ENCODE measurements around the gene ASTN2. TPM values are rescaled to one million over a fixed set of nuclear protein-coding genes. Genes with fewer than 3 reads are reported as not detected.

The ASTN2 gene
- polyA plus RNA-seq, 2 of the 4 experiments (the other 2 are of a cell fraction), result 5.8 to 11.6 TPM

DNA sequence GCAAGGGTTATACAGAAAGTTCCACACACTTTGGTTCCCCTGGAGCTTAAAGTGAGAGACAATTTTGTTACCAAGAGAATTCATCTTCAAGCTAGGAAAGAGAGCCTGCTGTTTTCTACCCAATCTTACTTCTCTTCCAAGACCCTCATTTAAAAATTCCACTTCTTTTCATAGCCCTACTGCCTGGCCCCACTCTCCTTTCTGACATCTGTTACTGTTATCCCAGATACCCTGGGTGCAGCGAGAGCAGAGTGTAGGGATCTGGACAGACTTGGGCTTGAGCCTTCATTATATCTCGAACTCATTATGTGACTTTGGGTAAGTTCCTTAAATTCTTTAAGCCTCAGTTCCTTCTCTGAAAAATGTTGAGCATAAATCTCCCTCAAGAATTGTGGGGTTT lies 263.1 kb downstream of the ASTN2 start:
- ChIA-PET POLR2A (no interaction called here), CTCF (no interaction called here)
- no peak for FAIRE-seq
- H3K4me3 ChIP-seq, result no peak overlapping the region
- TF ChIP-seq, protein P1, sequence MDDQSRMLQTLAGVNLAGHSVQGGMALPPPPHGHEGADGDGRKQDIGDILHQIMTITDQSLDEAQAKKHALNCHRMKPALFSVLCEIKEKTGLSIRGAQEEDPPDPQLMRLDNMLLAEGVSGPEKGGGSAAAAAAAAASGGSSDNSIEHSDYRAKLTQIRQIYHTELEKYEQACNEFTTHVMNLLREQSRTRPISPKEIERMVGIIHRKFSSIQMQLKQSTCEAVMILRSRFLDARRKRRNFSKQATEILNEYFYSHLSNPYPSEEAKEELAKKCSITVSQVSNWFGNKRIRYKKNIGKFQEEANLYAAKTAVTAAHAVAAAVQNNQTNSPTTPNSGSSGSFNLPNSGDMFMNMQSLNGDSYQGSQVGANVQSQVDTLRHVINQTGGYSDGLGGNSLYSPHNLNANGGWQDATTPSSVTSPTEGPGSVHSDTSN (IDR thresholded peaks at IDR 0.05), result no peak
- no peak for TF ChIP-seq HEYL (CRISPR knock-in tag; IDR thresholded peaks at IDR 0.05)
- TF ChIP-seq TP53 (CRISPR knock-in tag; IDR thresholded peaks at IDR 0.05), result no peak
- no peak for TF ChIP-seq KDM5A (IDR thresholded peaks at IDR 0.05)
- no peak for TF ChIP-seq ZC3H11A (IDR thresholded peaks at IDR 0.05)
- no peak for TF ChIP-seq FOXS1 (CRISPR knock-in tag; IDR thresholded peaks at IDR 0.05)
- TF ChIP-seq, protein P2, sequence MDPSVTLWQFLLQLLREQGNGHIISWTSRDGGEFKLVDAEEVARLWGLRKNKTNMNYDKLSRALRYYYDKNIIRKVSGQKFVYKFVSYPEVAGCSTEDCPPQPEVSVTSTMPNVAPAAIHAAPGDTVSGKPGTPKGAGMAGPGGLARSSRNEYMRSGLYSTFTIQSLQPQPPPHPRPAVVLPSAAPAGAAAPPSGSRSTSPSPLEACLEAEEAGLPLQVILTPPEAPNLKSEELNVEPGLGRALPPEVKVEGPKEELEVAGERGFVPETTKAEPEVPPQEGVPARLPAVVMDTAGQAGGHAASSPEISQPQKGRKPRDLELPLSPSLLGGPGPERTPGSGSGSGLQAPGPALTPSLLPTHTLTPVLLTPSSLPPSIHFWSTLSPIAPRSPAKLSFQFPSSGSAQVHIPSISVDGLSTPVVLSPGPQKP (IDR thresholded peaks at IDR 0.05; ENCODE audit: low read depth, low read length), result no peak
- TF ChIP-seq ZNF302 (CRISPR knock-in tag; IDR thresholded peaks at IDR 0.05), result no peak
- TF ChIP-seq, protein P3, sequence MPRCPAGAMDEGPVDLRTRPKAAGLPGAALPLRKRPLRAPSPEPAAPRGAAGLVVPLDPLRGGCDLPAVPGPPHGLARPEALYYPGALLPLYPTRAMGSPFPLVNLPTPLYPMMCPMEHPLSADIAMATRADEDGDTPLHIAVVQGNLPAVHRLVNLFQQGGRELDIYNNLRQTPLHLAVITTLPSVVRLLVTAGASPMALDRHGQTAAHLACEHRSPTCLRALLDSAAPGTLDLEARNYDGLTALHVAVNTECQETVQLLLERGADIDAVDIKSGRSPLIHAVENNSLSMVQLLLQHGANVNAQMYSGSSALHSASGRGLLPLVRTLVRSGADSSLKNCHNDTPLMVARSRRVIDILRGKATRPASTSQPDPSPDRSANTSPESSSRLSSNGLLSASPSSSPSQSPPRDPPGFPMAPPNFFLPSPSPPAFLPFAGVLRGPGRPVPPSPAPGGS (IDR thresholded peaks at IDR 0.05), result no peak
- TF ChIP-seq, protein P4, sequence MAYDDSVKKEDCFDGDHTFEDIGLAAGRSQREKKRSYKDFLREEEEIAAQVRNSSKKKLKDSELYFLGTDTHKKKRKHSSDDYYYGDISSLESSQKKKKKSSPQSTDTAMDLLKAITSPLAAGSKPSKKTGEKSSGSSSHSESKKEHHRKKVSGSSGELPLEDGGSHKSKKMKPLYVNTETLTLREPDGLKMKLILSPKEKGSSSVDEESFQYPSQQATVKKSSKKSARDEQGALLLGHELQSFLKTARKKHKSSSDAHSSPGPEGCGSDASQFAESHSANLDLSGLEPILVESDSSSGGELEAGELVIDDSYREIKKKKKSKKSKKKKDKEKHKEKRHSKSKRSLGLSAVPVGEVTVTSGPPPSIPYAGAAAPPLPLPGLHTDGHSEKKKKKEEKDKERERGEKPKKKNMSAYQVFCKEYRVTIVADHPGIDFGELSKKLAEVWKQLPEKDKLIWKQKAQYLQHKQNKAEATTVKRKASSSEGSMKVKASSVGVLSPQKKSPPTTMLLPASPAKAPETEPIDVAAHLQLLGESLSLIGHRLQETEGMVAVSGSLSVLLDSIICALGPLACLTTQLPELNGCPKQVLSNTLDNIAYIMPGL (CRISPR knock-in tag; IDR thresholded peaks at IDR 0.05; ENCODE audit: borderline replicate concordance), result no peak
- TF ChIP-seq TFCP2L1 (CRISPR knock-in tag; IDR thresholded peaks at IDR 0.05), result no peak
- no peak for TF ChIP-seq RFX5 (IDR thresholded peaks at IDR 0.05)
- TF ChIP-seq MYC (IDR thresholded peaks at IDR 0.05; ENCODE audit: borderline replicate concordance, low read length), result no peak
- H3K4me2 ChIP-seq, result no peak overlapping the region
- H3K27ac ChIP-seq, result no peak overlapping the region
- ATAC-seq, result no peak
- no peaks in the 10 kb centered on the region for H3K9me3 ChIP-seq
- DNase-seq (ENCODE audit: low read depth in 1 of 2, low spot score in 1 of 2), result no peak
- WGBS (ENCODE audit: missing lambda C conversion rate), result 0% methylated on average over 2 of the region's 2 CpGs
- H3K4me1 ChIP-seq, result no peaks in the 10 kb centered on the region

DNA sequence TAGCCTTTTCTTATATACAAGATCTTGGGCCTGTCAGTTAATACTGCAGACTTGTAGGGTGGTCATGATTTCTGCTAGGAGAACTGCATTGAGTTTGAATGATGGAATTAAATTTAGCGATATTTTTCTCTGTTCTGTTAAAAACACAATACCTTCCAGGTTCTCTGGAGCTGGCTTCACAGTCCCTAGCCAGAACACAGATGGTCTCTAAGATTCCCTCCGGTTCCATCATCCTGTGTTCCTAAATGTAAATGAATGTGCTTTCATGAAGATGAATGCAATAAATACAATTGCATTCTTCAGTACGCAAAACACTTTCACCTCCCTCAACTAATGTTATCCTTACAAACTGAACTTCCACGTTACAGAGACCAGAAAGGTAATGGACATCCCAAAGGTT lies 264.9 kb downstream of the ASTN2 start:
- WGBS (ENCODE audit: missing lambda C conversion rate), result 9% methylated on average over 4 of the region's 4 CpGs
- no peak for TF ChIP-seq EHMT2 (IDR thresholded peaks at IDR 0.05; ENCODE audit: low read depth)
- TF ChIP-seq, protein P5, sequence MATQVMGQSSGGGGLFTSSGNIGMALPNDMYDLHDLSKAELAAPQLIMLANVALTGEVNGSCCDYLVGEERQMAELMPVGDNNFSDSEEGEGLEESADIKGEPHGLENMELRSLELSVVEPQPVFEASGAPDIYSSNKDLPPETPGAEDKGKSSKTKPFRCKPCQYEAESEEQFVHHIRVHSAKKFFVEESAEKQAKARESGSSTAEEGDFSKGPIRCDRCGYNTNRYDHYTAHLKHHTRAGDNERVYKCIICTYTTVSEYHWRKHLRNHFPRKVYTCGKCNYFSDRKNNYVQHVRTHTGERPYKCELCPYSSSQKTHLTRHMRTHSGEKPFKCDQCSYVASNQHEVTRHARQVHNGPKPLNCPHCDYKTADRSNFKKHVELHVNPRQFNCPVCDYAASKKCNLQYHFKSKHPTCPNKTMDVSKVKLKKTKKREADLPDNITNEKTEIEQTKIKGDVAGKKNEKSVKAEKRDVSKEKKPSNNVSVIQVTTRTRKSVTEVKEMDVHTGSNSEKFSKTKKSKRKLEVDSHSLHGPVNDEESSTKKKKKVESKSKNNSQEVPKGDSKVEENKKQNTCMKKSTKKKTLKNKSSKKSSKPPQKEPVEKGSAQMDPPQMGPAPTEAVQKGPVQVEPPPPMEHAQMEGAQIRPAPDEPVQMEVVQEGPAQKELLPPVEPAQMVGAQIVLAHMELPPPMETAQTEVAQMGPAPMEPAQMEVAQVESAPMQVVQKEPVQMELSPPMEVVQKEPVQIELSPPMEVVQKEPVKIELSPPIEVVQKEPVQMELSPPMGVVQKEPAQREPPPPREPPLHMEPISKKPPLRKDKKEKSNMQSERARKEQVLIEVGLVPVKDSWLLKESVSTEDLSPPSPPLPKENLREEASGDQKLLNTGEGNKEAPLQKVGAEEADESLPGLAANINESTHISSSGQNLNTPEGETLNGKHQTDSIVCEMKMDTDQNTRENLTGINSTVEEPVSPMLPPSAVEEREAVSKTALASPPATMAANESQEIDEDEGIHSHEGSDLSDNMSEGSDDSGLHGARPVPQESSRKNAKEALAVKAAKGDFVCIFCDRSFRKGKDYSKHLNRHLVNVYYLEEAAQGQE (IDR thresholded peaks at IDR 0.05), result no peak
- TF ChIP-seq RARB (CRISPR knock-in tag; IDR thresholded peaks at IDR 0.05), result no peak
- TF ChIP-seq HEYL (CRISPR knock-in tag; IDR thresholded peaks at IDR 0.05), result no peak
- TF ChIP-seq BHLHE40 (IDR thresholded peaks at IDR 0.05; ENCODE audit: low read depth, low read length), result no peak
- no peak for TF ChIP-seq ZC3H11A (IDR thresholded peaks at IDR 0.05)
- TF ChIP-seq HDAC2 (IDR thresholded peaks at IDR 0.05), result no peak
- TF ChIP-seq HOXB5 (CRISPR knock-in tag; IDR thresholded peaks at IDR 0.05), result no peak
- TF ChIP-seq, protein P1 (IDR thresholded peaks at IDR 0.05), result no peak
- no peak for TF ChIP-seq RCOR1 (IDR thresholded peaks at IDR 0.05; ENCODE audit: low read depth, low read length)
- TF ChIP-seq TFCP2L1 (CRISPR knock-in tag; IDR thresholded peaks at IDR 0.05), result no peak
- TF ChIP-seq MYC (IDR thresholded peaks at IDR 0.05; ENCODE audit: borderline replicate concordance, low read length), result no peak
- TF ChIP-seq JUN (IDR thresholded peaks at IDR 0.05), result no peak
- no peak for TF ChIP-seq SMC3 (IDR thresholded peaks at IDR 0.05)
- no peak for TF ChIP-seq RNF2 (IDR thresholded peaks at IDR 0.05; ENCODE audit: borderline replicate concordance, low read depth)
- TF ChIP-seq CHD2 (IDR thresholded peaks at IDR 0.05; ENCODE audit: low read length, partially characterized antibody), result no peak
- TF ChIP-seq KDM1A (IDR thresholded peaks at IDR 0.05; ENCODE audit: low read depth), result no peak
- H3K9me3 ChIP-seq, result no peaks in the 10 kb centered on the region
- FAIRE-seq, result no peak
- no peak overlapping the region for H3K4me2 ChIP-seq
- ATAC-seq, result no peak
- no peaks in the 10 kb centered on the region for H3K4me1 ChIP-seq
- POLR2A ChIA-PET, result no interaction called here
- no peak overlapping the region for H3K4me3 ChIP-seq
- H3K27ac ChIP-seq, result no peak overlapping the region
- CTCF ChIA-PET, result no interaction called here
- no peak for DNase-seq (ENCODE audit: low read depth in 1 of 2, low spot score in 1 of 2)
